WTC11 (cell line): Measurements from ENCODE around the gene ANKRD11. TPM values are rescaled to one million over a fixed set of nuclear protein-coding genes. Genes with fewer than 3 reads are reported as not detected.
"Not testable (repeated sequence)": the region's sequence is repeated elsewhere in the genome, so short reads cannot be mapped to it uniquely, and the experiment has no call there.

Experiments
- ATAC-seq: fragments of 200-7000 bp; cut with Tn5 transposase; 2 replicates; pipeline ENCODE4 v1.10.0; 2021; ENCODE audit warnings: mild to moderate bottlenecking, moderate library complexity
- CTCF ChIA-PET: fragments of 300-600 bp; sonication (Branson Sonifier 250); formaldehyde crosslinking; loops from one replicate; lab custom pipeline; 2021; ENCODE audit warnings: antibody characterized with exemption; lab: Charles Lee
- POLR2A ChIA-PET: fragments of 350-600 bp; sonication (Branson Sonifier 250); formaldehyde crosslinking; loops from one replicate; lab custom pipeline; 2021; ENCODE audit warnings: antibody characterized with exemption; lab: Charles Lee
- DNase-seq: peaks from one replicate; pipeline ENCODE4 v3.0.0; 2021; ENCODE audit warnings: low spot score
- H3K27ac Mint-ChIP-seq: 2 replicates; pipeline ENCODE4 v1.8.0; 2021; ENCODE audit warnings: mixed read lengths
- H3K27me3 Mint-ChIP-seq: 2 replicates; pipeline ENCODE4 v1.8.0; 2021; ENCODE audit warnings: low read depth, mild to moderate bottlenecking, moderate library complexity, mixed read lengths
- H3K36me3 Mint-ChIP-seq: 2 replicates; pipeline ENCODE4 v1.8.0; 2021; ENCODE audit warnings: mixed read lengths
- H3K4me1 Mint-ChIP-seq: 2 replicates; pipeline ENCODE4 v1.8.0; 2022; ENCODE audit warnings: mixed read lengths
- H3K4me3 Mint-ChIP-seq: 2 replicates; pipeline ENCODE4 v1.8.0; 2021; ENCODE audit warnings: mild to moderate bottlenecking, moderate library complexity, mixed read lengths
- H3K9me3 Mint-ChIP-seq: 2 replicates; pipeline ENCODE4 v1.8.0; 2021; ENCODE audit warnings: mixed read lengths
- AFF4 ChIP-seq: sonication (generic); formaldehyde crosslinking; IDR thresholded peaks from 2 replicates; pipeline ENCODE4 v1.8.1; 2023; ENCODE audit warnings: mild to moderate bottlenecking, missing genetic modification reagents, borderline replicate concordance
- CBFB ChIP-seq: sonication (generic); formaldehyde crosslinking; IDR thresholded peaks from 2 replicates; pipeline ENCODE4 v1.8.1; 2022; ENCODE audit warnings: mild to moderate bottlenecking, low read depth, missing genetic modification reagents
- FOXJ3 ChIP-seq: sonication (generic); formaldehyde crosslinking; IDR thresholded peaks from 2 replicates; pipeline ENCODE4 v1.9.0; 2021; ENCODE audit warnings: missing genetic modification reagents, mild to moderate bottlenecking, borderline replicate concordance
- FOXK1 ChIP-seq: sonication (generic); formaldehyde crosslinking; IDR thresholded peaks from 2 replicates; pipeline ENCODE4 v1.8.0; 2022; ENCODE audit warnings: mild to moderate bottlenecking, moderate library complexity, missing genetic modification reagents
- FOXP1 ChIP-seq: sonication (generic); formaldehyde crosslinking; IDR thresholded peaks from 2 replicates; pipeline ENCODE4 v1.8.0; 2022; ENCODE audit warnings: missing genetic modification reagents, mild to moderate bottlenecking, moderate library complexity, borderline replicate concordance
- HMGXB4 ChIP-seq: sonication (generic); formaldehyde crosslinking; IDR thresholded peaks from 2 replicates; pipeline ENCODE4 v1.8.1; 2023; ENCODE audit warnings: mild to moderate bottlenecking, moderate library complexity, missing genetic modification reagents
- IRF2 ChIP-seq: sonication (generic); formaldehyde crosslinking; IDR thresholded peaks from 2 replicates; pipeline ENCODE4 v1.8.0; 2022; ENCODE audit warnings: low read depth, missing genetic modification reagents, borderline replicate concordance
- JUN ChIP-seq: sonication (generic); formaldehyde crosslinking; IDR thresholded peaks from 2 replicates; pipeline ENCODE4 v1.8.0; 2023; ENCODE audit warnings: mild to moderate bottlenecking, missing genetic modification reagents
- KAT7 ChIP-seq: sonication (generic); formaldehyde crosslinking; IDR thresholded peaks from 2 replicates; pipeline ENCODE4 v1.8.1; 2023; ENCODE audit warnings: missing genetic modification reagents, mild to moderate bottlenecking, borderline replicate concordance
- MXD4 ChIP-seq: fragments of 250-450 bp; sonication (Bioruptor Pico); IDR thresholded peaks from 2 replicates; pipeline ENCODE4 v1.8.0; 2021; ENCODE audit warnings: mild to moderate bottlenecking, moderate library complexity, borderline replicate concordance
- NFE2L1 ChIP-seq: sonication (generic); formaldehyde crosslinking; IDR thresholded peaks from 2 replicates; pipeline ENCODE4 v1.8.1; 2023; ENCODE audit warnings: missing genetic modification reagents
- PREB ChIP-seq: sonication (generic); formaldehyde crosslinking; IDR thresholded peaks from 2 replicates; pipeline ENCODE4 v1.8.1; 2022; ENCODE audit warnings: mild to moderate bottlenecking, missing genetic modification reagents, moderate library complexity, borderline replicate concordance
- RORB ChIP-seq: fragments of 250-450 bp; sonication (Bioruptor Pico); IDR thresholded peaks from 2 replicates; pipeline ENCODE4 v1.9.0; 2021; ENCODE audit warnings: mild to moderate bottlenecking
- SOX15 ChIP-seq: fragments of 250-450 bp; sonication (Bioruptor Pico); IDR thresholded peaks from 2 replicates; pipeline ENCODE4 v1.9.0; 2021; ENCODE audit warnings: mild to moderate bottlenecking
- TCF7 ChIP-seq: sonication (generic); formaldehyde crosslinking; IDR thresholded peaks from 2 replicates; pipeline ENCODE4 v1.8.0; 2022; ENCODE audit warnings: mild to moderate bottlenecking, low read depth, missing genetic modification reagents, moderate library complexity
- TEAD1 ChIP-seq: sonication (generic); formaldehyde crosslinking; IDR thresholded peaks from 2 replicates; pipeline ENCODE4 v1.8.0; 2022; ENCODE audit warnings: mild to moderate bottlenecking, missing genetic modification reagents
- USF2 ChIP-seq: sonication (generic); formaldehyde crosslinking; IDR thresholded peaks from 2 replicates; pipeline ENCODE4 v1.8.1; 2023; ENCODE audit warnings: mild to moderate bottlenecking, missing genetic modification reagents, moderate library complexity
- ZMAT4 ChIP-seq: fragments of 250-450 bp; sonication (Bioruptor Pico); IDR thresholded peaks from 2 replicates; pipeline ENCODE4 v1.9.0; 2021; ENCODE audit warnings: mild to moderate bottlenecking
- ZNF121 ChIP-seq: sonication (generic); formaldehyde crosslinking; IDR thresholded peaks from 2 replicates; pipeline ENCODE4 v1.8.0; 2023; ENCODE audit warnings: missing genetic modification reagents
- ZNF219 ChIP-seq: sonication (generic); formaldehyde crosslinking; IDR thresholded peaks from 2 replicates; pipeline ENCODE4 v1.8.0; 2023; ENCODE audit warnings: missing genetic modification reagents, mild to moderate bottlenecking, borderline replicate concordance
- ZNF263 ChIP-seq: sonication (generic); formaldehyde crosslinking; IDR thresholded peaks from 2 replicates; pipeline ENCODE4 v1.8.1; 2022; ENCODE audit warnings: low read depth, mild to moderate bottlenecking, moderate library complexity, missing genetic modification reagents
- ZNF317 ChIP-seq: sonication (generic); formaldehyde crosslinking; IDR thresholded peaks from 2 replicates; pipeline ENCODE4 v1.8.1; 2023; ENCODE audit warnings: low read depth, mild to moderate bottlenecking, moderate library complexity, missing genetic modification reagents, borderline replicate concordance
- ZNF425 ChIP-seq: fragments of 250-450 bp; sonication (Bioruptor Pico); conservative IDR thresholded peaks from 2 replicates; pipeline ENCODE4 v1.9.0; 2021; ENCODE audit warnings: mild to moderate bottlenecking
- total RNA-seq: library from RNA; stranded (reverse); gene quantifications from 3 replicates; pipeline ENCODE4 v1.2.3, GENCODE V29; 2021

ANKRD11 gene
- total RNA-seq, 1 experiment from 2014 or later: 184 TPM

- H3K4me1 Mint-ChIP-seq, DNase-seq, H3K36me3 Mint-ChIP-seq, H3K27ac Mint-ChIP-seq: not testable (repeated sequence)
- Mint-ChIP-seq H3K4me3 (peak overlapping the region; percentile 78), H3K27me3 (peaks cover 39% of the 10 kb centered on the region), H3K9me3 (peaks cover 11% of the 10 kb centered on the region)
- POLR2A ChIA-PET: interaction anchor here (0.6 to 1.1 kb wide), 4 partner anchors 17 to 261 kb away, joined by 3 to 5 read pairs (median 4); no protein-coding TSS in a partner anchor
- CTCF ChIA-PET: interaction anchor here (0.6 to 1.9 kb wide), 8 partner anchors 10 to 327 kb away, joined by 3 to 17 read pairs (median 6); partner anchors contain the start of genes CDH15 and ZNF778
- ATAC-seq: peak; percentile 50
These were observed 242.7 kb downstream of the ANKRD11 start for GRCh38 chr16:89247734-89248075.

GRCh38 chr16:89246903-89247733 lies 243.2 kb downstream of the ANKRD11 start:
- DNase-seq: peak; percentile 92
- POLR2A ChIA-PET: interaction anchor here (0.6 to 1.1 kb wide), 5 partner anchors 18 to 327 kb away, joined by 3 to 5 read pairs (median 3); no protein-coding TSS in a partner anchor
- TF ChIP-seq AFF4 (CRISPR knock-in tag) (no peak), NFE2L1 (CRISPR knock-in tag) (no peak), TEAD1 (CRISPR knock-in tag) (no peak), CBFB (CRISPR knock-in tag) (no peak), ZNF425 (CRISPR knock-in tag) (no peak), KAT7 (CRISPR knock-in tag) (no peak), IRF2 (no peak), ZNF121 (CRISPR knock-in tag) (no peak), TCF7 (CRISPR knock-in tag) (no peak), SOX15 (CRISPR knock-in tag) (no peak), MXD4 (CRISPR knock-in tag) (no peak), HMGXB4 (CRISPR knock-in tag) (peak; percentile 56; the same call in 1 of the 2 replicates), RORB (no peak), ZNF317 (CRISPR knock-in tag) (no peak), FOXP1 (CRISPR knock-in tag) (peak; percentile 48; the same call in 1 of the 2 replicates), ZNF263 (CRISPR knock-in tag) (0 out of 2 replicates have a peak, but pooled peaks have one; percentile 22), USF2 (CRISPR knock-in tag) (0 out of 2 replicates have a peak, but pooled peaks have one; percentile 10), PREB (CRISPR knock-in tag) (no peak), ZMAT4 (no peak), ZNF219 (no peak), JUN (CRISPR knock-in tag) (no peak), FOXJ3 (CRISPR knock-in tag) (no peak), FOXK1 (CRISPR knock-in tag) (no peak)

More at GRCh38 chr16:89246903-89247733, 243.2 kb downstream of the ANKRD11 start:
- CTCF ChIA-PET: interaction anchor here (0.6 to 1.9 kb wide), 9 partner anchors 10 to 328 kb away, joined by 3 to 17 read pairs (median 5); partner anchors contain the start of genes CDH15 and ZNF778
- H3K4me3 Mint-ChIP-seq: peak overlapping the region; percentile 66
- no peak overlapping the region for H3K27ac Mint-ChIP-seq
- H3K27me3 Mint-ChIP-seq: peaks cover 39% of the 10 kb centered on the region
- peak; percentile 90 for ATAC-seq
- no peaks in the 10 kb centered on the region for H3K4me1 Mint-ChIP-seq
- peaks cover 11% of the 10 kb centered on the region for H3K9me3 Mint-ChIP-seq
- peaks cover 8% of the 10 kb centered on the region for H3K36me3 Mint-ChIP-seq
